NCI-H1417 treated with DMSO at 0.1 percent for 48 hours (cell line): ENCODE data around the gene GSE1.

Experiments used
- DNase-seq: peaks from one replicate; lab custom pipeline; 2025; lab: John Stamatoyannopoulos, UW

GSE1 gene

DNA sequence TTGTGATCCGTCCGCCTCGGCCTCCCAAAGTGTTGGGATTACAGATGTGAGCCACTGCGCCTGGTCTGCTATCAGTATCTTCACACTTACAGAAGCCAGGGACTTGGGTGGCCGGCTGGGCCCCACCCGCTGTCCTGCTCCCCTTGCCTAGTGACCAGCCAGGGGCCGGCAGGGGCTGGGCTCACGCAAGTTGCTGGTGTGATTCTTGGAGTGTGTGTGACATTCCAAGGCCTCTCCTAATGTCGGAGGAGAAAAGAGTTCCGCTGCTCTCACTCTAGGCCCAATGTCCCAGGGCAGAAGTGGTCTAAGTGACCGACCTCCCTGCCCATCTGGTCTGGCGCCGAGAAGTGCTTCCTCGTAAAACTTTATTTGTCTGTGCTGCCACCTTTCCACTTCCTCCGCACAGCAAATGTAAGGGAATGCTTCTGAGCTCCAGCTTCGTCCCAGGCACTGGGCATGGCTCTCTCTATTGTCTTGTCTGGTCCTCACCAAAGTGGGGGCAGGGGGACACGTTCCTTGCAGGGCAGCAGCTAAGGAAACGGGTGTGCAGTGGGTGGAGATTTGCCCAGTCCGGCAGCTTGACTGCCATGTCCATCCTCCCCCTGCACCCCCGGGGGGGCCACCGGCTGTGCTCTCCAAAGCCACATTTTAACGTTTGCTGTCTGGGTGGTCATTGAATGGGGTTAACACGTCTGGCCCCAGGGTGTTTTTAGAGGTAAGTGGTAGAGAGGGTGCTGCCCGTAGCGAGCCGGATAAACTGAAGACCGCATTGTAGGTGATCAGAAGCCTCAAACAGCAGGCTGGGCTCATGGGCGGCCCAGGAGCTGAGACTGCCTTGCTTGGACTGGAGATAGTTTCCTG lies 7.8 kb upstream of the GSE1 start:
- DNase-seq: no peak

DNA sequence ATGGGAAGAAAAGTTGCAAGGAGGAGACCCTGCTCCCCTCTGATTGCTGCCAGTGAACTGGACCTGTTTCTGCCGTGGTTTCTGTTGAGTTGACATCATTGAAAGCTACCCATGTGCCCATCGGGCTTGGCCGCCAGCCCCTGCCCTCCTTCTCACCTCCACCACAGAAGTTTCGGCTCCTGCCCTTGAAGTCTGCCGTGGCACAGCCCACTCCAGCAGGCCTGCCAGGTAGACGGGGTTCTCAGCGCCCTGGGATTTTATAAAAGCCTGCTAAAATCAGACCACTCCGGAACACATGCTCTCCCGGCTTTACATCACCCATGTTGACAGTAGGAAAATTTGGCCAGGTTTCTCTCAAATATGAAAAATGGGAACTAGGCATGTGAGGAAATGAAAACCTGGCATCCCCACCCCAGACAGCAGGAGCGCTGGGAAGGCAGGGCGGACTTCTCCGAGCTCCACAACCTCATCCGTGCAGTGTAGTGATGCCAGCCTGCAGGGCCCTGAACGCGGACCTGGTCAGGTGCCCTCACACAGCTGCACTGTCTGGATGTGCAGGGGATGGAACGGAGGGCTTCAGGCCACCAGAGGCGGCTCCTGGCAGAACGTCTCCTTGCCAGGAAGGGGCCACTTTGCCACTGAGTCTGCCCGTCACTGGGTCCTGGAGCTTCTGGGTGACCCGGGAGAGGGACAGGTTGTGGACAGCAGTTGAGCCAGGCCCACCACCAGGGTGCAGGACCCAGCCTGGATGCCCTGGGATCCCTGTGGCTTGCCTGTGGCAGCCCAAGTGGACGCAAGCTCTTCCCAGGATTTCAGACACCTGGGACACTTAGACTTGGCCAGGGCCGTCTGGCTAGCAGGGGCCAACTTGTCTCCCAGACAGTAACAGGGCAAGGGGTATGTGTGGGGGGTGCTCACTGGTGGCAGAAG lies 6.9 kb upstream of the GSE1 start:
- no peak for DNase-seq

DNA sequence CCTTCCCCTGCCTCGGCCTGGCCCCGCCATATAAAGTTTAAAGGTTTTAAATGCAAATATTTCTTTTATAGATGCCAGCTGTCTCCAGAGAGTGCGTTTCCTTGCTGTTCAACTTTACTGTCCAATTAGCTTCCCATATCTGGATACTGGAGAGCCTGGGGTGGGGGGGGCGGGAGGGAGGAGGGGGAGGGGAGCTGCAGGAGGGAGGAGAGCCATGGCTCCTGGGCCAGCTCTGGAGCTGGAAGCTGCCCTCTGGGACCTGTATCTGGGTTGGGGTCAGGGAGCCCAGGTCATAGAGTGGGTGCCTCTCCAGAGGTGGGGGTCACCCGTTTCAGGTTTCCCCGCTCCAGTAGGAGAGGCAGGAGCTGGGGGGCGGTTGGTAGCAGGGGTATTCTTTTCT lies 6.2 kb upstream of the GSE1 start:
- no peak for DNase-seq

DNA sequence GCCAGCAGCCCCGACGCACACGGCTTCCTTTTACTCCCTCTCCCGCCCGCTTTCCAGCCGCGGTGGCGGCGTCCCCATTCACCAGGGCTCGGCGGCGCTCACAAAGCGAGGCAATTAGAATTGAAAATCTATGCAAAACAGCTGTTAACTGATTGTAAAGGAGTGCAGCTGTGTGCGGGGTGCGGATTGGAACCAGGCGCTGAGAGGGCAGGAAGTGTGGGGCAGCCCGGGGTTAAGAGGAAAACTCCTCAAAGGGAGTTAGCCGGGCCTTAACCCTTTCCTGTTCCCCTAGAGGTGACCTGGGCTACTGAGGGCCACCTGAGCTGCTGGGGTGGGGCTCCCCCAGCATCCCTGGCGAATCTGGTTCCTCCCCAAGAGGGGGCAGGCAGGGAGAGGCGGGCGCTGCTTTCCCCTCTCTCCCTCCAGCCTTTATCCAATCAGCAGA lies 5.8 kb upstream of the GSE1 start:
- DNase-seq: no peak

DNA sequence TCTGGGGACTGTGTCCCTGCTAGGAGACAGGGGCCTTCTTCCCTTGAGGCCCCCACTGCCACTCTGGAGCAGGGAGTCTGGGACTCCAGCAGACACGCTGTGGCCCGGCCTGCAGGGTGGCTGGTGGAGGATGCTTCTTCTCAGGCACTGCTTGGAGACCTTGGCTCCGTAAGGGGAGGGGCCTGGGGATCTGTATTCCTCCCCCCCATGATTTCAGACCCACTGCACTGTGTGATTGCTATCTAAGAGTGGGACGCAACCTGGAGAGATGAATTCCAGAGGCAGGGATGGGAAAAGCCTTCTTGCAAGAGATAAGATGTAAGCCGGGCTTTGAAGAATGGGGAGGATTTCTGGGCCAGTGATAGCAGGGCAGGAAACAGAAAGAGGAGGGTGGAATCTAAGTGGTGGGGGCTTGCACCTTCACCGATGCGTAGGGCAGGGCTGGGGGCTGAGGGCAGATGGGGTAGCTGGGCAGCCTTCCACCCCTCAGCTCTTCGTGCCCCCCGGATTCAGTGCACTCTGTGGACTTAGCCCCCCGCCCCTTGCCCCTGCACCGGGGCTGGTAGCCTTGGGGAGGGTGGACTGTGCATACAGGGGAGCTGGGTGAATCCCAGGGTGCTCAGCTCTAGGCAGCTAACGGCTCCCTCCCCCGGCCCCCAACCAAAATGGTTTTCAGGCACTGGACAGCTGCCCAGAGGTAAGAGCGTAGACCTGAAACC lies 5.2 kb upstream of the GSE1 start:
- DNase-seq: no peak

DNA sequence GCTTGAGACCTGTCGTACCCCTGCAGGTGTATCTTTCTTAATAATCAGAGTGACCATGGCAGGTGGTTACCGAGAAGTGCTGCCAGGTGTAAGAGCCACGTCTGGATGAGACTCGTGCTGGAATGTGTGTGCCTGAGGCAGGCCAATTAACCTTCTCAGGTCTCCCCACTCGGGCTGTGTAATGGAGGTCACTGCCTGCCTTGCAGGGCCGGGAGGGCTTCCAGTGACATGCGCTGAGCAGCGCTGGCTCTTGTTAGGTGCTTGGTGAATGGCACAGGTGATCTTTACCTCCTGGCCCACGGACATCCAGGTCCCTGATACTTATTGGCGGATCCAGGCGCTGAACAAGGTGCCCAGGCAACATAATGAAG lies 4.6 kb upstream of the GSE1 start:
- DNase-seq: no peak

DNA sequence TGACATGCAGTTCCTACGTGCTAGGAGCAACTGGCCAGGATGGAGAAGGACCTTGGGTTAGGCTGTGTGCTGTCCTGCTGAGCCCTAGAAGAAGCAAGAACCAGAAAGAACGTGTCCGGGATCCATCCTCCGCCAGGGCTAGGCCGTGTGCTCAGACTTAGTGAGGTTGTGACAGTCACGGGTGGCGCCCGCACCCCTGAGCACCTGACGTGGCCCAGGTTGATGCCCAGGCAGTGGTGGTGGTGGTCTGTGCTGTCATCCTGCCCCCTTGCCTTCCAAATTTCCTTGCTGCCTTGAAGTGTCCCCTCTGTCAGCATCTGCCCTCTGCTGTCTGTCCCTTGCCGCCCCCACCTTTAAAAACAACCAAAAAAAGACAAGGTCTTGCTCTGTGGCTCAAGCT lies 4.2 kb upstream of the GSE1 start:
- no peak for DNase-seq

DNA sequence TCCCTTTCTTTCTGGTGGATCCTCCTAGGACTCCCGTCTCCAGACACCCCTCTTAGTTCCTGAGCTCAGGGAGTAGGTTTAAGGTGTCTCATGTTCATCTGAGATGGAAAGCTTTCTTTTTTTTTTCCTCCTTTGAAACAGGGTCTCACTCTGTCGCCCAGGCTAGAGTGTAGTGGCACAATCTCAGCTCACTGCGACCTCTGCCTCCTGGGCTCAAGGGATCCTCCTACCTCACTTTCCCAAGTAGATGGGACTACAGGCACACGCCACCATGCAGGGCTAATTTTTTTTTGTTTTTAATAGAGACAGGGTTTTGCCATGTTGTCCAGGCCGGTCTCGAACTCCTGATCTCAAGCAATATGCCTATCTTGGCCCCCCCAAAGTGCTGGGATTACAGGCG lies 3.6 kb upstream of the GSE1 start:
- DNase-seq: no peak

DNA sequence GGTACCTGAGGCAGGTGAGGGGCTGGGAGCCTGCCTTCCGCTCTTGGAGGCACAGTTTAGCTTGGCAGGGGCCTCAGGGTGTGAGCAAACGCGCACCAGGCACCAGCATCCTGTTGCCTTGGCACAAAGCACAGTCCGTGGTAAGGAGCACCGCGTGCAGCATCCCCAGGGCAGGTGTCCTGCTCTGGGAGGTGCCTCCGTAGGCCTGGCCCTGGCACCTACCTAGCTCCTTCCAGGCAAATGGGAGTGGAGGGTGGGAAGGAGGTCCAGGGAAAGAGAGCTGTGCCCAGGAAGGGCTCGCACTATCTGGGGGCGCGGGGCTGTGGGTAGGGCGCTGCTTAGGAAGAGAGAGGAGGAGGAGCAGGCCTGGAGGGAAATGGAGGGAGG lies 3.1 kb upstream of the GSE1 start:
- DNase-seq: no peak

DNA sequence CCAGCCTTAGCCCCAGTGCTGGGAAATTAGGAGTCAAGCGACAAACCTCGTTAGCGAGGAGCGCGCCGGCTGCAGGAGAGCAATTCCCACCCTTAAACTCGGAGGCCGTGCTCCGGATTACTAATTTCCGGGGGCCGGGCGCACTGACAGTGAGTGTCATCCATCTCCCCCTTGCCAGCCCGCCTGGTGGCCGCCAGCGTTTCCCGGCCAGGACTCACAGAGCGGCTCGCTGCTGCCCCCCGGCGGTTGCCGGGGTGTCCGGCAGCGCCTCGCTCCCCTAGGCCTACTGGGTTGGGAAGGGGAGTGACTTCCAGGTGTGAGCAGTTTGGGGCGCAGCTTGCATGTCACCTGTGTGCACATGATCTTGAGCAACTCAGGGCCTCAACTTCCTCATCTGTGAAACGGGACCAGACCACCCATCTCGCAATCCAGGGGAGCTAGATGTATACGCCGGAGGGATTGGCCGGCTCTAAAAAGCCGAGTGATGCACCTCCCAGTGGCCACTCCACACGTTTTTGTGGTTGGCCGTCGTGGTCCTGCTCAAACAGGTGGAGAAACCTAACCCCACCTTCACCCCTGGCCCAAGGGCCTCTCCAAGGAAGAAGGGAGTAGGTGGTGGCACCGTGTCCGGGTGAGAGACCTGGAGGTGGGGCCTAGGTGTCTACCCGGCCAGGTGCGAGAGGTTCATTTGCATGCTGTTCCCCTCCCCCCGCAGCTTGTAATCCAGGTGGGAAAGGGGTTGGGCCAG lies 2.5 kb upstream of the GSE1 start:
- no peak for DNase-seq

DNA sequence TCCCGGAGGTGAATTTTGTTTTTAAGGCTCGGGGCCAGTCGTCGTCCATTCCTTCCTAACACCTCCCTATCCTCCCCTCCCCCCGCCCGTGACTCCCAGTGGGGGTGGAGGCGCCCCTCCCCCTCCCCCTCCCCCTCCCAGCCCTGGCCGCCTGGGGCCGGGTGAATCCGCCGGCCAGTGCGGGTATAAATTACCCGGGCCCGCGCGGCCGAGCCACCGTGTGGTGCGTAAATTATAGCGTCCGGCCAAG lies 2.0 kb upstream of the GSE1 start:
- DNase-seq: no peak

DNA sequence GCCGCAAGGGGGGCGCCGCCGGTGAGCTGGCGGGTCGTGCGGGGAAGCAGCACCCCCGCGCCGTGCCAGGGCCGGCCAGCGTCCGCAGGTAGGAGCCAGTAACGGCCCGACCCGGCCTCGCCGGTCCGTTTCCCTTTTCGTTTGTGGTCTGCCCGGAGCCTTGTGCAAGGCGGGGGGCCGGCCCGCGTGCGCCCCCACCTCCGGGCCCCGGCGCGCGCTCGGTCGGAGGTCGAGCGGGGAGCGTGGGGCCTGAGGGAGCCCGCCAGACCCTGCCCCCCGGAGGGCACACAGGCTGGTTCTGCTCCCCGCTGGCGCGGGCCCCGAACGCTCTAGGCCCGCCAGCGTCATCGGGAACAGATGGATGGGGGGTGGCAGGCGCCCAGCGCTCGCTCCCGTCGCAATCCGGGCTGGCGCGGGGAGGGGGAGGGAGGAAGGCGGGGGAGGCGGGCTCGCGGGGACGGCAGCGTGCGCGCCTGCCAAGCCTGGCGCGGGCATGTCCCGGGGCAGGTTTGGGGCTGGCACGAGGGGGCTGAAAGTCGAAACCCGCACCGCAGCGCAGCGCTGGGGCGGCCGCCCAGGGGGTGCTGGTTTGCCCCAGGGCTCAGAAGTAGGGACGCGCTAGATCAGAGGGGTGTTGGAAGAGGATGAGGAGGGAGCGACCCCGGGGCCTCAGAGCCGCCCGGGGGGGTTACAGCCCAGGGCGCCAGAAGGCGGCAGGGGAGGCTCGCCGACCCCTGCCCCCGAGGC lies 1.5 kb upstream of the GSE1 start:
- DNase-seq: no peak

DNA sequence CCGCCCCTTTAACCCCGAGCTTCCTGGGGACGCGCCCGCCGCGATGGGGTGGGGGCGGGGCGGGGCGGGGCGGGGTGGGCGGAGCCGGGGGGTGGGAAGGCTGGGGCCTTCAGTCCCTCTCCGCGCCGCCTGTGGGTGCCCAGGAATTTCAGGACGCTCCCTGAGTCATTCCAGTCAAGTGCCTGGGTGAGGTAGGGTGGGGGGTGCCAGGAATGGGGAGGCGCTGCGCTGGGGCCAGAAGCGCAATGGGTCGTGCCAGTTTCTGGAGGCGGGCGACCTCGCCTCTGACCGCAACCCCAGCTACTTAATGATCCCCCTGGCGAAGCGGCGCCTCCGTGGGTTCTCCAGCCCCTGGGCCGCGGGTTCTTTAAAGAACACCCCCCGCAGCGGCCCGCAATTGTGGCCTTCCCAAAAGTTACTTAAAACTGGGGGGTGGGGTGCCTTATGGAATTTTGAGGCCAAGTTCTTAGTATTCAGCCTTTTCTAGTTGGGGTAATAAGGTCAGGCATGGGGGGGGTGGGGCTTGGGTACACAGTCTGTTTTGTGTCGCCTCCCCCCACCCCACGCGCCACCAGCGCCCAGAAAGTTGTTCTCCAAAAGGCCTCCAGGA lies 826 bp upstream of the GSE1 start:
- DNase-seq: no peak

DNA sequence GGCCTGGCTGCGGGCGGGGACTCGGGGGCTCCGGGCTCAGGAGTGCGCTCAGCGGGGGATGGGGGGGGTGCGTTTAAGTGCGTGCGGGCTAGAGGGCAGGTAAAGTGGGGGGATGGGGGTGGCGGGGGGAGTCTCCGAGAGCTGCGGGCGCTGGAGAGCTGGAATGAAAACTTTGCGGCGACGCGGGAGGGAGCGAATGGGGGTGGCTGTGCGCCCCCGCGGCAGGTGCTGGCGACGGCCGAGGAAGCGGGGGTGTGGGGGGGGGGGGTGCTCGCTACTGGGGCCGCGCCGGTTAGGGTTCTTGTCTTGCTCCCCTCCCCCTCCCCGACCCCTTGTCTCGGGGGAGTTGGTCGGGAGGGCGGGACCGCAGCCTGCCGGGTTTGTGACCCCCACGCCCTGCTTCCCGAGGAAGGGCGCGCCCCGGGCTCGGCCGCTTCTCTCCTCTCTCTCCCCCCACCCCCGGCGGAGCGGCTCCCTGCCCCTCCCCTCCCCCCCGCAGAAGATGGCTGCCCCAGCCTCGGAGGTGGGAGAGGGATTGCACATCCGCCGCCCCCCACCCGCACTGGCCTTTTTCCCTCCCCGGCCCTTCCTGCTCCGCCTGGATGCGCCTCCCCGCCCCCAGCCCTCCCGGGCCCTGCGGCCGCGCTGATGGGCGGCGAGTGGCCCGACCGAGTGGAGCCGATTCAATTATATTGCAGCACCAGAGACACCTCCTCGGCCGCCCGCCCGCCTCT lies 649 bp downstream of the GSE1 start:
- DNase-seq: no peak

DNA sequence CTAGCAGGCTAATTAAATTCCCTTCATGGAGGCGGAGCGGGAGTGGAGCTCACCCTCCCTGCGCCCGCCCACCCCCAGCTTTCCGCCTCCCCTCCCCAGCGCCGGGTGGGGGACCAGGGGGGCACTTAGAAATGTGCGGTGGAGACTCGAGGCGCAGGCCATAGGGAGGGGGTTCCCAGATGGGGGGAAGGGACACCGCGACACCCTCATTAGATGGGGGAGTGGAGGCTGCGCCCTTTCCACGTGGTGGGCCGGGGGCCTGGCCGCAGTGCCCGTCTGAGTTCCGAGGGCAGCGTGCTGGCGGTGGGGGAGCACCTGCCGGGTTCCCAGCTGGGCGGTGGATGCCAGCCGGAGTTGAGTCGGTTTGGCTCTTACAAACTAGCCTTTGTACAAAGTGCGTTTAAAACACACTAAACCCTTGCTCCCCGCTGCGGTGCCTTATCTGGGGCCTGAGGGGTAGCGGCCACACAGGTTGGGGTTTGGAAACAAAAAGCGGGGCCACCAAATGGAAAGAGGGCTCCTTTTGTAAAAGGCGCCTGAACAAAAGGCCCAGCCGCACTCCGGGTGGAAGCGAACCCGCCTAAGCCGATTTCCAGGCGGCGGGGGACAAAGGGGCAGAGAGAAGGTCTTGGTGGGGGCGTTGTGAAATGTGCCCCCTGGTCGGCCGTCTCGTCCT lies 1.4 kb downstream of the GSE1 start:
- DNase-seq: no peak

DNA sequence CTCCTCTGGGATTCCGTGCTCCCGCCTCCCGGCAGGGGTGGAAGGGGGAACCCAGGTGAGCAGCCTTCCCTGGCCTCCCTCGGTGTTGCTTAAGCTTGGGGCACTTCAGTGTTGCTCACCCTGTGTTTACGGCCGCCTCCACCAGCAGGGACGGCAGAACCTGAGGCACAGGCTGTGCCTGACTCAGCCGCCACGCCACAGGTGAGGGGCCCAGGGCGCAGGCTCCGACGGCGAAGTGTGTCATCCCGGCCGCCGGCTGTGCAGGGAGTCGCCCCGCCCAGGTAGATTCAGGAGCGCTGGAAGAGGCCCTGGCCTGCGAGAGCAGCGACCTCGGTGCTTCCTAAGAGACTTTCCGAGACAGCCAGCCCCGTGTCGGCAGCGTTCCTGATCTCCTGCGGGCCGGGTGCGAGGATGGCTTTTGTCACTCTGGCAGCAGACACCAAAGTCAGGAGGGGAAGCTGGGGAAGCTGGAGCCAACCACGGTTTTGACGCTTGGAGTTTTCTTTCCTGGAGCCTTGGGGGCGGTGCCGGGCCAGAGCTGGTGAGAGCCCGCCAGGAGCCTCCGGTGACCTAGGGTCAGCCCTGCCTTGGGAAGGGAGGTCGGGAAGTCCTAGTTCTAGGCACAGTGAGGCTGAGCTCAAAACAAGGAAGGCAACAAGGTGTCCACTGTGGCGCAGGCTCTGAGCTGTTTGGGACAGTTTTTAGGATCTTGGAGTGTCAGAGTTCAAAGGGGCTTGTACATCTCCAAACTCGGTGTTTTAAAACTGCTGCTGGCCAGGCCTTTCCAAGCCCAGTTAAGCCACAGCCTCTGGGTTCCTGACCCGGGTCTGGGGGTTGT lies 2.1 kb downstream of the GSE1 start:
- DNase-seq: no peak

DNA sequence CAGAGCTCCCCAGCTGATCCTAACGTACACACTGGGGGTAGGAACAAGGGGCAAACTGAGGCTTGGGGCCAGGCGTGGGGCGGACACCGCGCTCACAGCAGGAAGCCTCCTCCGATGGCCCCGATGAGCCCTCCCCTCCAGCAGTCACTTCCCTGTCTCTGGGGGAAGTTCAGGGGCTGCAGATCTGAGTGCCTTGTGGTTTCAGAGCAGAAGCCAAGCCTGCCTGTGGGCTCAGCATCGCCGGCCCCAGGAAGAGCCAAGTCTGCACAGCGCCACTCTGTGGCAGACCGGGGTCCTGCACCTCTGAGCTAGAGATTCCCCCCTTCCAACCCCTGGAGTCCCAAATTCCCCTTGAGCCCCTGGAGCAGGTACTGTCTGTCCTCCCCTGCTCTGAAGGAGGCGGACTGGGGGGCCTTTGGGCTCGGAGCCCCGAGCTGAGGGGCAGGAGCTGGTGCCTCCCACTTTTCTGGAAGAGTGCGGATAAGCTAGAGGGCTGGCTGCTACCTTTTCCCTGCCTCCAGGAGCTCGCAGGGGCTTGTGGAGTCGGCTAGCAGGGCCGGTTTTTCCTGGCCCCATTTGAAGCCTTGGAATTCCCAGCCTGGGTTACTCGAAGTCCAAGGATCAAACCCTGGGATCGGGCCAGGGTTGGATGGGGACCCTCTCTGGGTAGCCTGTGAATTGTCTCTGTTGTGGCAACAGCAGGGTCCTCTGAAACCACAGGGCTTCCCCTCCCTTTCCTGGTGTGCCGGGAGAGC lies 2.9 kb downstream of the GSE1 start:
- DNase-seq: no peak
